Endothelial cell of umbilical vein (primary cell): ENCODE measurements around the gene C12orf50. TPM values are rescaled to one million over a fixed set of nuclear protein-coding genes. Genes with fewer than 3 reads are reported as not detected.
A peak's percentile ranks its signal among the peaks of the same experiment; 100 is the strongest.

Experiments used
- BruUV-seq: library from RNA; stranded (reverse); fragments of 400-500 nt; replicated peaks from 2 replicates; lab custom pipeline; 2021; lab: Mats Ljungman, UMichigan
- CTCF ChIA-PET: fragments of 300-600, 350-600 bp; sonication (Branson Sonifier 250); formaldehyde crosslinking; loops from one replicate; lab custom pipeline; 2021; ENCODE audit warnings: antibody characterized with exemption, inconsistent platforms; lab: Charles Lee
- POLR2A ChIA-PET: fragments of 300-600, 350-600 bp; sonication (Branson Sonifier 250); formaldehyde crosslinking; loops from one replicate; lab custom pipeline; 2021; ENCODE audit warnings: antibody characterized with exemption, inconsistent platforms; lab: Charles Lee
- DNase-seq: peaks from one replicate; pipeline ENCODE4 v3.0.0-alpha.2; 2011; ENCODE audit warnings: low read depth, low spot score
- FAIRE-seq: peaks from 2 replicates; lab custom pipeline; 2011; peaks lifted over from hg19 to GRCh38; lab: Jason Lieb, UNC
- H2AFZ ChIP-seq: 2 replicates; pipeline ENCODE4 v1.6.0; 2012; ENCODE audit warnings: low read depth, low read length, control low read depth, inconsistent platforms
- H3K27ac ChIP-seq: 2 replicates; pipeline ENCODE4 v1.5.1; 2011; ENCODE audit warnings: low read depth, mild to moderate bottlenecking, control low read depth, low read length, moderate library complexity; ENCODE audit not compliant: insufficient read depth
- H3K27me3 ChIP-seq, 2 experiments: 2 replicates each; pipeline versions ENCODE4 v1.6.0 to v1.6.1; 2011; ENCODE audit warnings: low read length in 2 of 2, mixed read lengths in 1 of 2; ENCODE audit not compliant: control insufficient read depth in 2 of 2, insufficient read depth in 2 of 2
- H3K36me3 ChIP-seq, 2 experiments: 2 replicates in 1 of 2; 3 replicates in 1 of 2; pipeline ENCODE4 v1.5.1; 2011; ENCODE audit warnings: low read length in 2 of 2, mild to moderate bottlenecking in 1 of 2, moderate library complexity in 1 of 2; ENCODE audit not compliant: control insufficient read depth in 2 of 2, insufficient read depth in 2 of 2; ENCODE audit errors: extremely low read depth in 1 of 2
- H3K4me1 ChIP-seq: 3 replicates; pipeline ENCODE4 v1.5.1; 2011; ENCODE audit warnings: mild to moderate bottlenecking, low read length; ENCODE audit not compliant: control insufficient read depth, insufficient read depth; ENCODE audit errors: extremely low read depth
- H3K4me2 ChIP-seq: 2 replicates; pipeline ENCODE4 v1.6.1; 2011; ENCODE audit warnings: low read length, control low read depth, mixed read lengths; ENCODE audit not compliant: insufficient read depth
- H3K4me3 ChIP-seq, 3 experiments: fragments of 200-600 bp in 1 of 3; sonication (generic), shearing (Covaris generic) in 1 of 3; replicated peaks in 1 of 3; 2 replicates each; pipeline ENCODE4 v1.5.1; 2011 to 2016; ENCODE audit warnings: control low read depth in 3 of 3, low read length in 3 of 3, mild to moderate bottlenecking in 2 of 3, inconsistent platforms in 1 of 3, low read depth in 1 of 3, moderate library complexity in 1 of 3; ENCODE audit not compliant: insufficient read depth in 1 of 3
- H3K79me2 ChIP-seq: 2 replicates; pipeline ENCODE4 v1.6.0; 2012; ENCODE audit warnings: low read length, inconsistent platforms; ENCODE audit not compliant: control insufficient read depth, insufficient read depth
- H3K9ac ChIP-seq: replicated peaks from 2 replicates; pipeline ENCODE3; 2011; ENCODE audit warnings: low read length, control low read depth; ENCODE audit not compliant: insufficient read depth; ENCODE audit errors: extremely low read depth
- H3K9me1 ChIP-seq: replicated peaks from 3 replicates; pipeline ENCODE4 v1.6.0; 2011; ENCODE audit warnings: mild to moderate bottlenecking, low read length; ENCODE audit not compliant: control insufficient read depth, insufficient read depth; ENCODE audit errors: extremely low read depth
- H3K9me3 ChIP-seq: replicated peaks from 2 replicates; pipeline ENCODE4 v1.5.1; 2012; ENCODE audit warnings: low read length, inconsistent platforms; ENCODE audit not compliant: control insufficient read depth, insufficient read depth
- H4K20me1 ChIP-seq: replicated peaks from 2 replicates; pipeline ENCODE3; 2011; ENCODE audit warnings: mild to moderate bottlenecking, low read length; ENCODE audit not compliant: control insufficient read depth, insufficient read depth; ENCODE audit errors: extremely low read depth
- CTCF ChIP-seq, 2 donors: IDR thresholded peaks; 1 replicate in 1 of 2; 2 replicates in 1 of 2; pipeline ENCODE4 v1.5.1; 2011; ENCODE audit warnings: low read length in 2 of 2, mild to moderate bottlenecking in 2 of 2, moderate library complexity in 2 of 2, control low read depth in 1 of 2, inconsistent platforms in 1 of 2, low read depth in 1 of 2; ENCODE audit not compliant: insufficient read depth in 1 of 2; ENCODE audit errors: extremely low read depth in 1 of 2
- FOS ChIP-seq: IDR thresholded peaks from 2 replicates; pipeline ENCODE4 v1.6.1; 2011; ENCODE audit warnings: mild to moderate bottlenecking, low read length, moderate library complexity, borderline replicate concordance; ENCODE audit not compliant: insufficient read depth
- GATA2 ChIP-seq: IDR thresholded peaks from 2 replicates; pipeline ENCODE4 v1.7.0; 2011; ENCODE audit warnings: low read depth, mild to moderate bottlenecking, moderate library complexity, mixed read lengths, low read length; ENCODE audit not compliant: insufficient read length, insufficient read depth
- JUN ChIP-seq: IDR thresholded peaks from 2 replicates; pipeline ENCODE4 v1.6.1; 2011; ENCODE audit warnings: borderline replicate concordance, low read depth; ENCODE audit not compliant: insufficient read length, insufficient read depth
- MYC ChIP-seq: IDR thresholded peaks from one replicate; pipeline ENCODE4 v1.6.1; 2011; ENCODE audit warnings: mild to moderate bottlenecking, low read depth, low read length
- dilution Hi-C: fragments of 300-500 bp; cut with MboI; formaldehyde crosslinking; loops from one replicate; pipeline ENCODE4 v1.15.0; 2019; ENCODE audit warnings: low sequenced_read_pairs; ENCODE audit not compliant: extremely low pct_ligation_motif_present
- intact Hi-C: fragments of 100-400 bp; cut with micrococcal nuclease; formaldehyde crosslinking; loops from one replicate; pipeline ENCODE4 v1.10.0; 2022
- polyA plus RNA-seq, 4 experiments: library from polyadenylated mRNA; depleted of rRNA in 3 of 4; stranded (reverse) in 3 of 4; unstranded in 1 of 4; fragments of >200 nt; gene quantifications; 2 replicates each; pipeline versions ENCODE4 v1.2.1 to v1.2.3, GENCODE V29; 2011 to 2012; ENCODE audit warnings: missing spikeins in 1 of 4
- total RNA-seq: library from RNA; stranded (reverse); gene quantifications from 2 replicates; pipeline ENCODE4 v1.2.3, GENCODE V29; 2021

C12orf50 gene
- total and polyA plus RNA-seq, 2 donors (not counting 3 experiments of a cell fraction or from before 2014, with no cell fraction given), result 0.31 TPM; not detected in 1

- H3K4me2 ChIP-seq, result no peak overlapping the region
Observed at GRCh38 chr12:88063375-88063774, 34.2 kb upstream of the C12orf50 start.

More at GRCh38 chr12:88063375-88063774, 34.2 kb upstream of the C12orf50 start:
- DNase-seq, result peak; percentile 20
- intact Hi-C loops (no loop called here), dilution Hi-C loops (no loop called here)
- H3K27ac ChIP-seq, result no peak overlapping the region
- no peak for FAIRE-seq
- CTCF ChIA-PET, result interaction anchor here (1.0 to 1.1 kb wide), 2 partner anchors 10 to 11 kb away, joined by 3 to 5 read pairs; no protein-coding TSS in a partner anchor
- POLR2A ChIA-PET, result no interaction called here
- H3K36me3 ChIP-seq, result peaks cover 0 to 2% of the 10 kb centered on the region in 2 experiments
- H3K4me3 ChIP-seq, result no peak overlapping the region
- TF ChIP-seq GATA2, result no peak
- TF ChIP-seq MYC, result no peak
- TF ChIP-seq FOS, result peak; percentile 46
- no peak for TF ChIP-seq CTCF (IDR thresholded peaks at IDR 0.05; ENCODE audit: extremely low read depth in 1 of 2, insufficient read depth in 1 of 2, low read depth in 1 of 2, low read length in 2 of 2)
- peak; percentile 24 for TF ChIP-seq JUN
- H3K9me3 ChIP-seq, result no peaks in the 10 kb centered on the region
- H4K20me1 ChIP-seq, result no peaks in the 10 kb centered on the region
- no peaks in the 10 kb centered on the region for H3K9me1 ChIP-seq
- no peaks in the 10 kb centered on the region for H3K27me3 ChIP-seq
- H2AFZ ChIP-seq, result no peak overlapping the region
- no peaks in the 10 kb centered on the region for H3K79me2 ChIP-seq
- H3K9ac ChIP-seq, result no peak overlapping the region
- BruUV-seq, result no TSS peak
- H3K4me1 ChIP-seq, result peaks cover 8% of the 10 kb centered on the region
